GM12878 (cell line): Measurements from ENCODE around the gene RGS6.

Experiments used
- BMI1 ChIP-seq: fragments of 450-650 bp; IDR thresholded peaks from 2 replicates; pipeline ENCODE4 v1.6.1; 2016; ENCODE audit warnings: mild to moderate bottlenecking, moderate library complexity, borderline replicate concordance
- CHD4 ChIP-seq: fragments of 200-600 bp; sonication (generic); IDR thresholded peaks from 2 replicates; pipeline ENCODE4 v1.6.1; 2016; ENCODE audit warnings: mild to moderate bottlenecking
- CREB1 ChIP-seq: IDR thresholded peaks from 2 replicates; pipeline ENCODE4 v1.6.1; 2012; ENCODE audit warnings: low read depth, mild to moderate bottlenecking, inconsistent platforms
- CTCF ChIP-seq, 3 experiments: IDR thresholded peaks in 2 of 3; conservative IDR thresholded peaks in 1 of 3; 2 replicates each; pipeline ENCODE4 v1.5.1; 2011; ENCODE audit warnings: low read depth in 3 of 3, low read length in 3 of 3, mild to moderate bottlenecking in 3 of 3, control low read depth in 2 of 3, moderate library complexity in 2 of 3, inconsistent platforms in 1 of 3, mixed read lengths in 1 of 3; ENCODE audit not compliant: control insufficient read depth in 2 of 3, insufficient read depth in 1 of 3; ENCODE audit errors: extremely low read depth in 1 of 3
- MXI1 ChIP-seq: fragments of 150-350 bp; IDR thresholded peaks from 2 replicates; pipeline ENCODE4 v1.6.1; 2011; ENCODE audit warnings: low read depth, mild to moderate bottlenecking, inconsistent platforms, low read length, improper control_type of control experiment
- POLR2A ChIP-seq: IDR thresholded peaks from 2 replicates; pipeline ENCODE4 v1.6.1; 2011; ENCODE audit warnings: low read depth, mild to moderate bottlenecking, low read length
- SIX5 ChIP-seq: IDR thresholded peaks from 2 replicates; pipeline ENCODE4 v1.6.1; 2011; ENCODE audit warnings: mild to moderate bottlenecking, low read depth, low read length, moderate library complexity; ENCODE audit not compliant: severe bottlenecking
- SP1 ChIP-seq: IDR thresholded peaks from one replicate; pipeline ENCODE4 v1.6.1; 2011; ENCODE audit warnings: low read depth, low read length
- TAF1 ChIP-seq: IDR thresholded peaks from 2 replicates; pipeline ENCODE4 v1.6.1; 2011; ENCODE audit warnings: mild to moderate bottlenecking, low read depth, low read length, borderline replicate concordance

GRCh38 chr14:72318648-72319047, 386.4 kb downstream of the RGS6 start:
- no peak for TF ChIP-seq POLR2A
- TF ChIP-seq TAF1, result no peak
- TF ChIP-seq SP1, result no peak
- TF ChIP-seq CREB1, result no peak
- no peak for TF ChIP-seq CTCF (IDR thresholded peaks at IDR 0.05 in 2 of 3, conservative IDR thresholded peaks at IDR 0.05 in 1 of 3; ENCODE audit: control insufficient read depth in 2 of 3, extremely low read depth in 1 of 3, insufficient read depth in 1 of 3, low read depth in 3 of 3, low read length in 3 of 3)
- TF ChIP-seq CHD4, result no peak
- TF ChIP-seq BMI1, result no peak
- no peak for TF ChIP-seq SIX5
- no peak for TF ChIP-seq MXI1
